MG63 (cell line): ENCODE results near the gene TMEM163. TPM values are rescaled to one million over a fixed set of nuclear protein-coding genes. Genes with fewer than 3 reads are reported as not detected.

ENCODE experiments used
- DNase-seq: peaks from one replicate; pipeline ENCODE4 v3.0.0-alpha.2; 2020
- H3K27me3 ChIP-seq: fragments of 250-450 bp; sonication (Bioruptor Pico); 2 replicates; pipeline ENCODE4 v1.5.1; 2020; ENCODE audit warnings: mild to moderate bottlenecking, moderate library complexity
- H3K36me3 ChIP-seq: fragments of 250-450 bp; sonication (Bioruptor Pico); 2 replicates; pipeline ENCODE4 v1.5.1; 2020; ENCODE audit warnings: mild to moderate bottlenecking, moderate library complexity
- H3K4me3 ChIP-seq: fragments of 250-450 bp; sonication (Bioruptor Pico); 2 replicates; pipeline ENCODE4 v1.5.1; 2020; ENCODE audit warnings: mild to moderate bottlenecking, moderate library complexity
- H3K9me3 ChIP-seq: fragments of 250-450 bp; sonication (Bioruptor Pico); 2 replicates; pipeline ENCODE4 v1.5.1; 2020; ENCODE audit warnings: mild to moderate bottlenecking, moderate library complexity
- total RNA-seq: library from RNA; depleted of rRNA; stranded (reverse); fragments of >200 nt; shearing (Covaris generic); gene quantifications from 2 replicates; pipeline ENCODE4 v1.2.3, GENCODE V29; 2014; ENCODE audit warnings: low replicate concordance

TMEM163 gene
- total RNA-seq, 1 experiment from 2014 or later, result not detected

DNA sequence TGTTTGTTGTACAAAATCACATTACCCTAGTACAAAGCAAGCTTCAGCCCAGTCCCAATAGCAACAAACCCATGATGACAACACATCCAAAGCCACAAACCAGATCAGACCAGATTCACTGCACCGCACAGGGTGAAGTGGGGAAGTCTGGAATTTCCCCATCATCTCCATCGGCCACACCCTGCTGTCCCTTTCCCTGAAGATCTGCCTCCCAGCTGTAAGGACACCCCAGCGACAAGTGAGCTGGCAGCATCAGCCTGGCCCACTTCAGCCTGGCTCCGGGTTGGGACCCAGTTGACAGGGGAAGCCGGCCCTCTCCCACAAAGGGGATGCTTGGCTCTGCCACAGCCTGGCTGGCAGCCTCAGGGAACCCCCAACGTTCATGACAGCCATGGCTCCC lies 257.3 kb downstream of the TMEM163 start:
- DNase-seq, result no peak
- Histone ChIP-seq H3K9me3 (no peaks in the 10 kb centered on the region), H3K27me3 (no peaks in the 10 kb centered on the region), H3K4me3 (no peak overlapping the region), H3K36me3 (no peaks in the 10 kb centered on the region)

DNA sequence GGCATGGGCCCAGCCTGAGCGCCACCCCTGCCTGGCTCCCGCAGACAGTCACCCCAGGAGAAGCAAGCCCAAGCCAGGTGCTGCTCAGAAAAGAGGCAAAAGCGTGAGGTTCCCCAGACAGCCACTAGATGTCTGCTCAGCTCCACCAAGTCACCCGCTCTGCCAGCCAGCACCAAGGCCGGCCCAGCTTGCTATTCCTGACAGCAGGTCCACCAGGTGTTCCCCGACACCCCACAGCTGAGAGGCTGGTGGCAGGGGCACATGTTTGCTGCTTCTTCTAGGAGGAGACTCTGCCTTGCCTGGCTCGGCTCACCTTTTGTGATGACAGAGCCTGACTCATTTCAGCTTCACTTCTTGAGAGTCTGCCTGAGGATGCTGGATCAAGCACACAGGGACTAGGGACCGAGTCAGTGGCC lies 258.2 kb downstream of the TMEM163 start:
- Histone ChIP-seq H3K9me3 (no peaks in the 10 kb centered on the region), H3K4me3 (no peak overlapping the region), H3K27me3 (no peaks in the 10 kb centered on the region), H3K36me3 (no peaks in the 10 kb centered on the region)
- peak; percentile 26 for DNase-seq

DNA sequence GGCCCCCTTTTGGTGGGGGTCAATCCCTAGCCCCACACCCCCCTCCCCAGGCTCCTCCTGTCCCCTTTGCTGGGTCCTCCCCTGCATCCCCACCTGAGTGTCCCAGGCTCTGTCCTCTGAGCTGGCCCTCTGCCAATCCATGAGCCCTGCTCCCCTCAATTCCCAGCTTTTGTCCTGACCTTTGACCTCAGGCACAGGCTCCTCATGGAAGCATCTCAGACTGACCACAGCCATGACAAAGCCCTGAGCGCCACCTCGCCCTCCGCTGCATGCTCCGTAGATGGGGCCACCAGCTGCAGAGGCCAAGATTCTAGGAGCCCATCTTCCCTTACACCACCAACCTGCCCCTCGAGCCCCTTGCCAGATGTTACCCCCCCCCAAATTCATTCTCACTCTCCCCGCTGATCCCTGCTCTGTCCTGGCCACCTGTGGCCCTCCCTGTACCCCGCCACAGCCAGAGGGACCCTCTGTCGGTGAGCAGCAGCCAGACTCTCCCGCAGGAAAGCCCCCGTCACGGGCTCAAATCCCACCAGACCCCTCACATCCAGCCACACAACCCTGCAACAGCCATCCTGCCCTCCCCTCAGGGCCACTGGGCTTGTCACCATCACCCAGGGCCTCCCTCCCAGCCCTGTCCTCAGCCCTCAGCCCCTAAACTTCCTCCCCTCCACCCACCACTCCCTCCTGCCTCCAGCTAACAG lies 258.9 kb downstream of the TMEM163 start:
- no peak overlapping the region for H3K4me3 ChIP-seq
- no peaks in the 10 kb centered on the region for H3K27me3 ChIP-seq

DNA sequence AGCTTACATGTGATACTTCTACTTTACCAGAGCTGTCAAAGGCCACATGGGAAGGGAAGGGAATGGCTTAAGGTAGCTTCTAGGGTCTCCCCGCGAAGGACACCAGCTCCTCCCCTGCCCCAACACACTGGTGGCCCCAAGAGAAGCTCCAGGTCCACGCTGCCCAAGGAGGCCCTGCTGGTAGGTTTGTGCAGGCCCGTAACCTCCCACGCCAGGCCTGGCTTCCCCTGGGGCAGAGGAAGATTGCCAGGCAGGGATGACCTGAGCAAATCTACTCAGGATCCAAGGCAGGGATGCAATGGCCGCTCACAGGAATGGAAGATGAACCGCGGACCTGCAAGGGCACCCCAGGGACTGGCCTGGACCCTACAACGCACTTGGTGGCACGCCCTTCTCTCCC lies 259.9 kb downstream of the TMEM163 start:
- DNase-seq, result no peak
- H3K36me3 ChIP-seq, result no peaks in the 10 kb centered on the region
- H3K4me3 ChIP-seq, result no peak overlapping the region
- H3K9me3 ChIP-seq, result no peaks in the 10 kb centered on the region
- H3K27me3 ChIP-seq, result no peaks in the 10 kb centered on the region

More for the DNA sequence above, 258.9 kb downstream of the TMEM163 start:
- Histone ChIP-seq H3K36me3 (no peaks in the 10 kb centered on the region), H3K9me3 (no peaks in the 10 kb centered on the region)
- DNase-seq, result no peak

DNA sequence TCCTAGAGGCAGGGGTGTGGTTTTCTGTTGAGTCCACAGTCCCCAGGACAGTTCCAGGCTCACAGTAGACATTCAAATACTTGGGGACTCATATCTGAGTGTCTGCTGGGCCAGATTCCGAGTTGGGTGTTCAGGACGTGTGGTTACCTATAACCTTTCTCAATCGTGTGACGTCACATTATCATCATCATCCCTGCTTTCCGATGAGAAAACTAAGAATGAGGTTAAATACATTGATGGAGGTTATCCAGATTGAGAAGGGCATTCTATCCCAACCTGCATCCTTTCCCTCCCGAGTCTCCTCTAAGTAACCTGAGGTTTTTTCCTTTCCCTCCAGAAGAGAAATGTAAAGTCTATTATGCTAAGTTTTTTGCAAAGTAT lies 260.3 kb downstream of the TMEM163 start:
- no peak for DNase-seq
- Histone ChIP-seq H3K36me3 (no peaks in the 10 kb centered on the region), H3K27me3 (no peaks in the 10 kb centered on the region), H3K4me3 (no peak overlapping the region), H3K9me3 (no peaks in the 10 kb centered on the region)

- no peak overlapping the region for H3K4me3 ChIP-seq
Observed at GRCh38 chr2:134457765-134458472, 260.9 kb downstream of the TMEM163 start.

DNA sequence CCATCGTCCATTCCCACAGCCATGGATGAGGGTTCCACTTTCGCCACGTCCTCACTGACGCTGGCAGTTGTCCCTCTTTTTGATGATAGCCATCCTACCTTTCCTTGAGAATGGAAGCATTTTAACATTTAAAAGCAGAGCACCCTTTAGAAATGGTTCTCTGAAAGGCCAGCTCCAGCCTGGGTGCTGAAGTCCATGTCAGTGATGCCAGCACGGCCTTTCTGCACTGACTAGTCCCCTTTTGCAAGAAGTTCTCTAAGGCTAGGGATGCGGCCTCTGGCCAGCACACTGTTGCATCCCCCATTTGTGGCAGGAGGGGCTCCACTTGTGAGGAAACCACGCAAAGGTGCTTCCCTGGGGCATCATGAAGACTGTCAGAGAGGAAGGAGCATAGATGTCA lies 261.4 kb downstream of the TMEM163 start:
- Histone ChIP-seq H3K27me3 (no peaks in the 10 kb centered on the region), H3K4me3 (no peak overlapping the region), H3K36me3 (no peaks in the 10 kb centered on the region), H3K9me3 (no peaks in the 10 kb centered on the region)
- no peak for DNase-seq

More at GRCh38 chr2:134457765-134458472, 260.9 kb downstream of the TMEM163 start:
- Histone ChIP-seq H3K9me3 (no peaks in the 10 kb centered on the region), H3K27me3 (no peaks in the 10 kb centered on the region), H3K36me3 (no peaks in the 10 kb centered on the region)
- no peak for DNase-seq

GRCh38 chr2:134455426-134455825 lies 263.4 kb downstream of the TMEM163 start:
- Histone ChIP-seq H3K27me3 (no peaks in the 10 kb centered on the region), H3K36me3 (no peaks in the 10 kb centered on the region)

DNA sequence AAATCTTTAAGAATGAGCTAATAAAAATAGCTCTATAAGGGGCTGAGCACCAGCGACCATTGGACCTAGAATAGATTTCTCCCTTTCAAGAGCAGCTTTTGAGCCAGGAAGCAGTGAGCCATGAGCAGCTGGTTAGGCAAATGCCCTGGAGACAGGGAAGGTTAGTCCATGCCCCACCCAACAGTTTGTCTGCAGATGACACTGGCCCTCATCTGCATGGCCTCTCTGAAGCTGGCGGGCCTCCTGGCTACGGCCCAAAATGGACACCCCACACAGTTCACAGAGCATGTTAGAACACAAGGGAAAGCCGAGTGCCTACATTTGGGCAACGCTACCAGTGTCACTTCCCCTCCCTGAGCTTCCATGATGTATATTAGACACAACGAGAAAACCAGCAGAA lies 263.9 kb downstream of the TMEM163 start:
- Histone ChIP-seq H3K4me3 (no peak overlapping the region), H3K27me3 (no peaks in the 10 kb centered on the region), H3K36me3 (no peaks in the 10 kb centered on the region), H3K9me3 (no peaks in the 10 kb centered on the region)
- DNase-seq, result no peak

More at GRCh38 chr2:134455426-134455825, 263.4 kb downstream of the TMEM163 start:
- Histone ChIP-seq H3K4me3 (no peak overlapping the region), H3K9me3 (no peaks in the 10 kb centered on the region)
- DNase-seq, result no peak

DNA sequence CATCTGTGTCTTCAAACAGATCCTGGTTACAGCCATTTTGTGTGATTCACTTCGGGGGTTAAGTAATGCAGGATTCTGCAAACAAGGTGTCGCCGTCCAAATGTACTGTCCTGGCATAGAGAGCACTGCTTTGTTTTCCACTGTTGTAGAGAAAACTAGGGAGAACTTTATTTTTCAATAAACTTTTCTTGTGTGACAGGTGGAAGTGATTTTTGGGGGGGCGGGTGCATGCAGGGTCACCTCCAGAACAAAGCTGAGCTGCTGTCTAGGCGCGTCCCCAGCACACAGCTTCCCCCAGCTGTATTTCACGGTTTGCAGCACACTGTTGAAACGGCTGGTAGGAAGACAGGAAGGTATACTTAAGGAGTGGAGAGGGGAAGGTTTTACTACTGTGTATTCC lies 264.4 kb downstream of the TMEM163 start:
- H3K9me3 ChIP-seq, result no peaks in the 10 kb centered on the region
- H3K36me3 ChIP-seq, result no peaks in the 10 kb centered on the region
- no peak overlapping the region for H3K4me3 ChIP-seq
- DNase-seq, result no peak
- H3K27me3 ChIP-seq, result no peaks in the 10 kb centered on the region

GRCh38 chr2:134453973-134454372 lies 264.8 kb downstream of the TMEM163 start:
- Histone ChIP-seq H3K9me3 (no peaks in the 10 kb centered on the region), H3K4me3 (no peak overlapping the region), H3K36me3 (no peaks in the 10 kb centered on the region), H3K27me3 (no peaks in the 10 kb centered on the region)
- DNase-seq, result no peak

- no peak for DNase-seq
- Histone ChIP-seq H3K9me3 (no peaks in the 10 kb centered on the region), H3K27me3 (no peaks in the 10 kb centered on the region), H3K4me3 (no peak overlapping the region), H3K36me3 (no peaks in the 10 kb centered on the region)
Observed at GRCh38 chr2:134453476-134453875, 265.3 kb downstream of the TMEM163 start.

DNA sequence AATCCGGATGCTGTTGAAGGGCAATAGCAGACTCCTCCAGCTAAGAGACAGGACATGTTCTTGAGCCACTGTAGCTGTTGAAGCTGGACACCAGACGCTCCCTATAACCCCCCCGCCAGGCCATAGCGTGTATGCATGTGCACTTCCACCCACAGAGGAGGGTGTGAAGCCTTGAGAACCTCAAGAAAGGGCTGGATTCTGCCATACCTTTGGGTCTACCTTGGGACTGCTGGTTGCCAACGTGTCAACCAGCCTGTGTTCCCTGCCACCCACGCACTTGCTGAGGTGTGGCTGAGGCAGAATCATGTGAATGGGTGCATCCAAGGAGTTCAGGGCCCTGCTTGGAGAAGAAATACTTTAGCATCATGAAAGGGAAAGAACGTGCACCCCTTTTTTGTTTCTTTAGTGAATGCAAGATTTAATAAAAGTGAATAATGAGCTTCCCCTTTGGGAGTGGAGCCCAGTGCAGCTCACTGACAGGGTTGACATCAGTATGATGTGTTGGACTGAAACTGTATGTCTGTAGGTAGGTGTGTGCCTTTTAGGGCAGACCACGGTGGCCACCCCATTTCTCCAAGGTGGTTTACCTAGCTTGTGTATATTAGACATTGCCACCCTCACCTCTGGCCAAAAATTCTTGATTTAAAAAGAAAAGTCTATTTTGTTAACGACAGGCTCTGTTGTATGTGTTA lies 266.6 kb downstream of the TMEM163 start:
- Histone ChIP-seq H3K9me3 (no peaks in the 10 kb centered on the region), H3K36me3 (no peaks in the 10 kb centered on the region)

GRCh38 chr2:134451347-134451630 lies 267.5 kb downstream of the TMEM163 start:
- H3K4me3 ChIP-seq, result no peak overlapping the region
- H3K27me3 ChIP-seq, result no peaks in the 10 kb centered on the region
- DNase-seq, result no peak
- no peaks in the 10 kb centered on the region for H3K36me3 ChIP-seq
- H3K9me3 ChIP-seq, result no peaks in the 10 kb centered on the region

More for the DNA sequence above, 266.6 kb downstream of the TMEM163 start:
- no peaks in the 10 kb centered on the region for H3K27me3 ChIP-seq
- DNase-seq, result no peak
- H3K4me3 ChIP-seq, result no peak overlapping the region

GRCh38 chr2:134449751-134450513 lies 268.9 kb downstream of the TMEM163 start:
- Histone ChIP-seq H3K36me3 (no peaks in the 10 kb centered on the region), H3K4me3 (no peak overlapping the region), H3K9me3 (no peaks in the 10 kb centered on the region), H3K27me3 (no peaks in the 10 kb centered on the region)
- DNase-seq, result no peak

DNA sequence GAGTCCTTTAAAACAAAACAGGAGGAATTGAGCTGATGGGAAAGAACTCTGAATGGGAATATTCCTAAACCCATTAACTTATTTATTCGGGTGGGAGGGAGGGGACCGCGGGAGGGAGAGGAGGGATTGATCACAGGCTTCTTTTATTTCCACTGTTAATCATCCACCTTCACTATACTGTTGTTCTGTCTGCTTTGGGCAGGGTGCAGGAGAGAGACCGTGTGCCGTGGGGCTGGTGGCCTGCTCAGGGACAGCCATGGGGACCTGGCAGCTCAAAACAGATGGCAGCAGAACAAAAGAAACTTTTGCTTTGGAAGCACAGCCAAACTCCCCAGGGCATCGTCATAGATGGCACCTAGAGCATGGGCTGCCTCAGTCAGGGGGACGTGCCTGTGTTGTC lies 269.6 kb downstream of the TMEM163 start:
- Histone ChIP-seq H3K4me3 (no peak overlapping the region), H3K27me3 (no peaks in the 10 kb centered on the region), H3K36me3 (no peaks in the 10 kb centered on the region), H3K9me3 (no peaks in the 10 kb centered on the region)
- no peak for DNase-seq

- H3K36me3 ChIP-seq, result no peaks in the 10 kb centered on the region
Observed at GRCh38 chr2:134448650-134449049, 270.1 kb downstream of the TMEM163 start.

More at GRCh38 chr2:134448650-134449049, 270.1 kb downstream of the TMEM163 start:
- Histone ChIP-seq H3K9me3 (no peaks in the 10 kb centered on the region), H3K4me3 (no peak overlapping the region), H3K27me3 (no peaks in the 10 kb centered on the region)
- DNase-seq, result no peak
